NCI-H1105 (cell line): ENCODE results near the gene NLRP10.

Experiments used
- DNase-seq: peaks from one replicate; lab custom pipeline; 2025; lab: John Stamatoyannopoulos, UW

NLRP10 gene

DNA sequence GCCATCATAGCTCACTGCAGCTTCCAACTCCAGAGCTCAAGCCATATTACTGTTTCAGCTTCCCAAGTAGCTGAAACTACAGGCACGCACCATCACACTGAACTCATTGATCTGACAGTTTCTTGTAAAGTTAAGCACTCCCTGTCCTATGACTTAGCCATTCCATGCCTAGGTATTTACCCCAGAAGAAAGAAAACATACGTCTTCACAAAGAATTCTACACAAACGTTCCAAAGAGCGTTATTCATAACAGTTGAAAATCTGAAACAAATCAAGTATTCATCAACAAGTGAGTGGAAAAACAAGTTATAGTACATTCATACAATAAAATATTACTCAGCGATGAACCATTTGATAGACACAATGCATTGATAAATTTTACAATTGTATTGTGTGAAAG is 7.8 kb upstream of the NLRP10 start:
- DNase-seq: no peak

DNA sequence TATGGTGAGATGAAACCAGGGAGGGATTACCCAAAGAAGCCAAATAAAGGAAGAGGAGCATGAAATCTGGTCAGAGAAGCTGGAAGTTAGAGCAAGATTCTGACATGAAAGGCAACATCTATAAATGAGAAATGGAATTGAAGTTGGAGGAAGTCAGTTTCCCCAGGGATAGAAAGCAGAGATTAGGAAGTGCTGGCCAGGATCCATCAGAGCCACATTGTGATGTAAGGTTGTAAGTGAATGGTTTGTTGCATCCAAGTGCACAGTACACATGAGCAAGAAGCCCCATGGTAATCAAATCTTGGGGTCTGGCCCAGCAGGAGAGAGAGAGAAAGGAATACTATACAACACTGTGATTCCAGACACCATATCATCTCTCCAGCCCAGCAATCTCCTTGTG is 6.6 kb upstream of the NLRP10 start:
- no peak for DNase-seq

DNA sequence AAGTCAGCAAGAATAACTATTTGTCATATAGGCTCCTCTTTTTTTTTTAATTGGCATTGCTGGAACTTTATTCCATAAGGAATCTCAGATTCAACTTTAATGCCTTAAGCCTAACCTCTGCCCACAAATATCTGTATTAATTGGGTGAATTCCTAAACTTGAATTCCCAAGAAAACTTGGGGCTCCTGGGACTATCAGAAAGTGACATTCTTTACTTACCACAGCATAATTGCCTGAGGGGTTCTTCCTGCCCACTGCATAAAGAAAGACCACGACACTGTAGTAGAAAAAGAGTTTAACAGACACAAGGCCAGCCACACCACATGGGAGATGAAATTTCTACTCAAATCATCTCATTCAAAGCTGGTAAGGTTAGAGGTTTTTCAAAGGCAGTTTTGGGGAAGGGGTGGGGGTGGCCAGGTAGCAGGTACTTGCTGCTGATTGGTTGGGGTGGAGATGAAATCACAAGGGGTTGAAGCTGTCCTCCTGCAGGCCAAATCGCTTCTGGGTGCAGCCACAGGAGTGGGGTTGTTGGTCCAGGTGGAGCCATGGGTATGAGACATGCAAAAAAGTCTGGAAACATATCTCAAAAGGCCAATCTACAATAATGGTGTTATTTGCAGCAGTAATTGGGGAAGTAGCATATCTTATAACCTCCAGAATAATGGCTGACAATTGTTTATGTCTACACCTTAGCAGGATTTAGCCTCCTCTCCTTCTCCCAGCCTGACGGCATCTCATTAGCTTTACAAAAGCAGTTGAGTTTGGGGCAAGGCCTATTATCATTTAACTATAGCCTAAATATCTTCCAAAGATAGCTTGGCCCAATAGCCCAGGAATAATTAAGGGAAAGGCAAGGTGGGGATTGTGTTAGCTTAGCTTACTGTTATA is 4.8 kb upstream of the NLRP10 start:
- no peak for DNase-seq

DNA sequence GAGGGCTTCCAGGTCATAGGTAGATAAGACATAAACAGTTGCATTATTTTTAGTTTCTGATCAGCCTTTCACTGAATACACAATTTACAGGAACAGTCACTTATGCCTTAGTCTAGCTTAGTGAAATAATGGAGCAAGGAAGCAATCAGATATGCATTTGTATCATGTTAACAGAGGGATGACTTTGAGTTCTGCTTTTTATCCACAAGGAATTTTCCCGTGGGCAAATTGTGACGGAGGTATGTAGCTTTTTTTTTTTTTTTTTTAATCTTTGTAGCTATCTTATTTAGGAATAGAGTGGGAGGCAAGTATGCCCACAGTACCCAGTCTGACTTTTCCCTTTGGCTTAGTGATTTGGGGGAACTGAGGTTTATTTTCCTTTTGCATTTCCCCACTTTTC is 3.4 kb upstream of the NLRP10 start:
- no peak for DNase-seq

DNA sequence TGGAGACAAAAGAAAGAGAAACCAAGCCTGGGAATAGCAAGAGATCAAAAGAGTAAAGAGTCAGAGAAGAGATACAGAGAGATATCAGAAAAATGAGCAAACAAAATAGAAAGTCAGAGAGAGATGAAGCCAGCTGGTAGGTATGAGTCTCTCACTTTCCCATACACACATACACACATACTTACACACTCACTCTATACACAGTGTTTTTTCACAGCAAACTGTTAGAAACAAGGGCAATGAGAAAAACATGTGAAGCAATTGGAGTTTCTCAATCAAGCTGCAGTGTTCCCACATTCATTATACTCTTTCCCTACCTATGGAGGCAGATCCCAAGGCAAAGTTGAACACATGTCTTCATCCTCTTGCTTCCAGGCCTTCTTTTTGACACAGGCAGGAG is 2.6 kb upstream of the NLRP10 start:
- DNase-seq: no peak

DNA sequence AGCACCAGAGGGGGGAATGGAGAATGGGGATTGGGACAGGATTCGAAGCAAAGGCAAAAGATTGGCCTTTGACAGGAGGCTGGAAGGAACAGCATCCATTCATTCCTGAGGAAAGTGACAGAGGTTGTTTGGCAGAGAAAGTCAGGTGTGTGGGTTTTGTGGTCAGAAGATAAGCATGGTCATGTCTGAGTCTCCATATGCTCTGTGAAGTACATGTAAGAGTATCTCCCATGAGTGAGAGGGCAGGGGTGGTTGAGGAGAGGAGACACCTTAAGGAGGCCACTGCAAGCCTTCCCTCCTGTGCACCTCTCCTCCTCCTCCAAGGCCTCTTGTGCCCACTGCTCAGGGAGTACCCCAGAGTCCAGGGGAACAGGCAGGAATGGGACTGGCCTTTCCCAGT is 1.9 kb upstream of the NLRP10 start:
- DNase-seq: no peak

DNA sequence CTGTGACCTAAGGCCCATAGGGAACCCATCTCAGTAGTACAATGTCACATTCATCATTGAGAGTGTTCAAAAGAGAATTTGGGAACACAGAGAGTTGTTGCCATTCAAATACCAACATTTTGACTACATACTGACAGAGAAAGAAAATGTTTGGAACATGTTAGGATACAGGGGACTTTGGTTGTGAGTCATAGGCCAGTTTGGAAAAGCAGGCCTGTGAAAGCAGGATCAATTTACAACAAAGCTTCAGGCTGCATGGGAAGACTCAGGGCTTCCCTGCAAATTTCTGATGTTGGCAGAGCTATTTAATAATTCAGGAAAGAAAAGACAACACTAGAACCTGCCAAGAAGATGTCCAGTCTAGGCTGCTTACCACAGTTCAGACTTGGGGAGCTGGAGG is 374 bp downstream of the NLRP10 start:
- DNase-seq: no peak

DNA sequence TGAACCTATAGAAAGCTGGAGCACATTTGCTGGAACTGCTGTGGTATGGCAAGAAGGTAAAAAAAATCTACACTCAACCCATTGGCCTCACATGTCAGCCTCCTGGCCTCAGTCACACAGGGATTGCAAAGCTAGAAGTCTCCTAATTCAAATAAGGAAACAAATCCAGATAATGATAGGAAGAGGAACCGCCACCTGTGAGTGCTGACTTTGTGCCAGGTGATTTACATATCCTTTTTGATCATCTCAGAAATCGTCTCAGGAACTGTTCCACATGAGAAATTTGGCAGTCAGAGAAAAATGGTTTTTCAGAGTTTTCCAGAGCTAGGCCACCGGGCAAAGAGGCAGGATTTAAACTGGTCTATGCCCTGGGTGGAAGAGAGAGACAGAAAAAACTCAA is 986 bp downstream of the NLRP10 start:
- no peak for DNase-seq

DNA sequence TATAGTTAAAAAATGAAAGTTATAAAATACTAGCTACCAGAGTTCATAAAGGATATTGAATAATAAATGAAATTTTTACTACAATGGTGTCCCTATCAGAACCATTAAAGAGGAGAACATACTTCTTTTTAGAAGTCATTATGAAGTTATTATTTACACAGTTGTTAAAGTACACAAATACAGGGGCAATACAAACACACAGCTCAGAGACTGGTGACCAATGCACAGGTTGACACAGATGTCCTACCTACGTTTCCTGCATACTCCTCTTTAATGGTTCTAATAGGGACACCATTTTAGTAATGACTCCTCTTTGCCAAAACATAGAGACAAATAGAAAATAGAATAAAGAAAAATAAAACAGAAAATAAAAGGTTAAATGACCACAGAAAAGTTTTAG is 10.1 kb downstream of the NLRP10 start:
- DNase-seq: no peak

DNA sequence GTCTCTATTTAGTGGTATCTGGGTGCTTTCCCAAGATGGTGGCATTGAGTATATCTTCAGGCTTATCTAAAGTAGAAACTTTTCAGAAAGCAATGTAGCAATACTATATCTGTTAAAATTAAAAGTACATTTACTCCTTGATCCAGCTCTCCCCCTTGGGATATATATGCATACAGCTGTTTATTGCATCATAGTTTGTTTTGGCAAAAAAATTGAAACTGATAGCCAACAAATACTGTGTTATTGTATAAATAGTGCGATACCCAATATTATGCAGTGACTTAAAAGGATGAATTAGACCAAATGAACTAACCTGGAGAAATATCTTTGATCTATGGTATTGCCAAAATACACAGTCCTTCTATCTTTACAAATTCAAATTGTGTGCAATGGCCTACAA is 15.3 kb downstream of the NLRP10 start:
- DNase-seq: no peak

DNA sequence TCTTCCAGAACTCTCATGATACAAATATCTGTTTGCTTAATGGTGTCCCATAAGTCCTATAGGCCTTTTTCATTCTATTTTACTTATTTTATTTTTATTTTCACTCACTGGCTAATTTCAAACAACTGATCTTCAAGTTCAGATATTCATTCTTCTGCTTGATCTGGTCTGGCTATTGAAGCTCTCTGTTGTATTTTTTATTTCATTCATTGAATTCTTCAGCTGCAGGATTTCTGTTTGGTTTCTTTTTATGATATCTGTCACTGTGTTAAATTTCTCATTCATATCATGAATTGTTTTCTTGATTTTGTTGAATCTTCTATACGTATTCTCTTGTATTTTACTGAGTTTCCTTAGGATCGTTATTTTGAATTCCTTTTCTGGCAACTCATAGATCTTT is 21.1 kb downstream of the NLRP10 start:
- DNase-seq: no peak

DNA sequence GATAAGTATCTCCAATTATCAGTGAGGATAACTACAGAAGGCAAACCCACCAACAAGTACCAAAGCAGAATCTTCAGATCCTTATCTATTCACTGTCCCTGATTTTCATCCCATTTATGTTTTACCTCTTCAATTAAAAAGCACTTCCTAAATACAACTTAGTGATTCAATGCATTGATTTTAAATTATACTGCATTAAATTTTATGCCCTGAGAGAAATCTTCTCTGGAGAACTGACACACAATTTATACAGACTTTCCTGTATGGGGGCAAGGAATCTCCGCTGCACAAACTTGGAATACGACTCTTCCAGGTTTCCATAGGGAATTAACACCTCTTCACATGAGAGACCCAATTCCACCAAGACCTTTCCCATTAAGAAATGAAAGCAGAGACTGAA is 23.6 kb downstream of the NLRP10 start, which contains the start of gene OR10A3:
TSS of gene OR10A3 (minus strand) at position 101 of the 400 bp plus-strand sequence. CDS start 2,188 bp downstream, outside the sequence.
- DNase-seq: no peak

DNA sequence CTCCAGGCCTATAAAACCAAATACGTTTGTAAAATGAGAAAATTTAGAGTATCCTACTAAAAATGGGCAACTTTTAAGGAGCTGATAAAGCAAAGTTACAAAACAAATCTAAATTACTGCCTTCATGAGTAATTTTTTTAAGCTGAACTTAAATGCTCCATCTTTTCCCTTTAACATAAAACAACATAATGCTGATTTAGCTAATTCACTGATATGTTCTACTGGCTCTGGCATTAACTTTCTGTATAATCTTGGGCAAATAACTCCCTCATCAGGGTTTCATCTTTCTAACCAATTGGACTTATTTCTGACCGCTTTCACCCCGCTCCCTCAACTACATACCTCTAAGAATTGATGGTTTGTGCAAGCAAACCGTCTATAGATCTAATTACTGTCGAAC is 24.1 kb downstream of the NLRP10 start:
- DNase-seq: no peak

DNA sequence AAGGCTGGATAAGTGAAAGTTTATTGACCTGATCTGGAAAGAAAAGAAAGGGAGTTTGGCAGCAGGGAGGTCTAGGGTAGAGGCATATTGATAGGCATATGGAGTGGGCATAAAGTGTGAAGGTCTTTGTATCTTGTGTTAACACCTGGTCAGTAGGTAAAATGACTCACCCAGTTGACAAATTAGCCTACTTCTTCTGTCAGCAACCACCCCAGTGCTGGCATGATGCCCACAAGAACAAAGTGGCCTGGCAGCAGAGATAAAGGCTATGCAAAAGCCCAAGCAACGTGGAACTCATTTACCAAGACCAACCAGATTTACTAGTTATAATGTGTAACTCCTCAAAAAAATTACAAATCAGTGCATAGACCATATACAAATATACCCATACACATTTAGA is 28.6 kb downstream of the NLRP10 start:
- no peak for DNase-seq

DNA sequence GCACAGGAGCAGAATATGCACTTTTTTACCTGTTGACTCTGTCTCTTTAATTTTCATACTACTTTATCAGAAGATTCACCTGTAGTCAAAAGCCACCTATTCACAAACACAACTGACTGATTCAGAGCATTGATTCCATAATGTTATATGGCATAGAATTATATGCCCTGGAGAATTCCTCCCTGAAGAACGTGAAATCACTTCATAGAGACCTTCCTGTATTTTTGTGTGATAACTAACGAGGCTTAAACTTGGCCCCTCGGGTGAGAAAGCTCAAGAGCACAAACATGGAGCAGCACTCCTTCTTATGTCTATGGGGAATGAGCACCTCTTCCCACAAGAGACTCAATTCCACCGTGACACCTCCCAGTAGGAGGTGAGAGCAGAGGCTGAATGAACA is 34.1 kb downstream of the NLRP10 start, which contains the start of gene OR10A6:
TSS of gene OR10A6 (minus strand) at position 101 of the 400 bp plus-strand sequence. CDS start 2,606 bp downstream, outside the sequence.
- DNase-seq: no peak

DNA sequence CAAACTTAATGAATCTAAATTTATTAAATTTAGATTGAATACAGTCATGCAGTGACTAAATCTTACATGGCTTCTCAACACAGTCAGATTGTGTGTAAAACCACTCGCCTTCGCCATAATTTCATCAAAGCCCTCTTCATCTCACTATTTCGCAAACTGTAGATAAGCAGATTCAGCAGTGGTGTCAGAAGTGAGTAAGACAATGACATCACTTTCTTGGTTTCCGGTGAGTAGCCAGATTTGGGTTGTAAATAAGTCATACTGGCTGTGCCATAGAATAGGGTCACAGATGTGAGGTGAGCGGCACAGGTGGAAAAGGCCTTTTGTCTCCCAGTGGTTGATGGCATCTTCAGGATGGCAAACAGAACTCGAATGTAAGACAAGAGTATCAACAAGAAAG is 37.6 kb downstream of the NLRP10 start:
- DNase-seq: no peak

DNA sequence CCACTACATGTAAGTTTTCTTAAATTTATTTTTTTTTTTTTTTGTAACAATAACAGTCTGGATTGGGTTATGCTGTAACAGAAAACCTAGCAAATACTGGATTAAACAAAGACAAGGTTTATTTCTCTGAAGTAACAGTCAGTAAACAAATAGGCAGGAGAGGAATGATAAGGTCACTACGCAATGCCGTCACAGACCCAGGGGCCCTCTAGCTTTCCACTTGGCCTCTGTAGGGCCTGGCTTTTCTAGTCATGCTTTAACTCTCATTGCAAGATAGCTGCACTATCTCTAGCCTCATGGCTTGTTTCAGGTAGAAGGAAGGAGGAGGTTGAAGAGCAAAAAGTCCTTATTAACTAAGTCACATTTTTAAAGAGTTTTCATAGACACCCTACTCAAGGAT is 40.7 kb downstream of the NLRP10 start:
- DNase-seq: no peak

DNA sequence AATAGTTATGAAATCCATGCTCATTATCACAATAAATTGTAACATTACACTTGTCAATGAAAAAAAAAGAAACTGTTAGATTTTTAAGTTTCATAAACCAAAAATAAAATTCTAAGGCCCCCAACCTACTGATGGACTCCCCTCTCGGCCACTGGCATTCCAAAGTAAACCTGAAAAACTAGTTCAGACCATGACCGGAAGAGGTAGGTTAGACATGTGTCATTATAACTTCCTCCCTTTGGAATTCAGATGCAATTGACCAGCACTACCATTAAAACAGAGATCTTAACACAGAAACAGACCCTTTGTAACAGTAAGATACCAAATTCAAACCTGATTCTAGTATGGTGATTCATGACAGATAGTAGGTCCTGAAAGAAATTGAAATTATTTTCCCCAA is 47.1 kb downstream of the NLRP10 start:
- DNase-seq: no peak
